ENCODE results near the gene PI4K2B.
"Not testable (repeated sequence)": the region's sequence is repeated elsewhere in the genome, so short reads cannot be mapped to it uniquely, and the experiment has no call there.

PI4K2B gene

GRCh38 chr4:25246680-25247611 is 13.1 kb downstream of the PI4K2B start (continued):
- TF ChIP-seq, protein P1, sequence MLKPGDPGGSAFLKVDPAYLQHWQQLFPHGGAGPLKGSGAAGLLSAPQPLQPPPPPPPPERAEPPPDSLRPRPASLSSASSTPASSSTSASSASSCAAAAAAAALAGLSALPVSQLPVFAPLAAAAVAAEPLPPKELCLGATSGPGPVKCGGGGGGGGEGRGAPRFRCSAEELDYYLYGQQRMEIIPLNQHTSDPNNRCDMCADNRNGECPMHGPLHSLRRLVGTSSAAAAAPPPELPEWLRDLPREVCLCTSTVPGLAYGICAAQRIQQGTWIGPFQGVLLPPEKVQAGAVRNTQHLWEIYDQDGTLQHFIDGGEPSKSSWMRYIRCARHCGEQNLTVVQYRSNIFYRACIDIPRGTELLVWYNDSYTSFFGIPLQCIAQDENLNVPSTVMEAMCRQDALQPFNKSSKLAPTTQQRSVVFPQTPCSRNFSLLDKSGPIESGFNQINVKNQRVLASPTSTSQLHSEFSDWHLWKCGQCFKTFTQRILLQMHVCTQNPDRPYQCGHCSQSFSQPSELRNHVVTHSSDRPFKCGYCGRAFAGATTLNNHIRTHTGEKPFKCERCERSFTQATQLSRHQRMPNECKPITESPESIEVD (tag by site-specific recombination; IDR thresholded peaks at IDR 0.05): no peak
- TF ChIP-seq SETDB1 (IDR thresholded peaks at IDR 0.05; ENCODE audit: insufficient read length, low read length): no peak
- no peak for TF ChIP-seq ZNF529 (tag by site-specific recombination; IDR thresholded peaks at IDR 0.05; ENCODE audit: insufficient replicate concordance)
- no peak for TF ChIP-seq ZNF704 (tag by site-specific recombination; IDR thresholded peaks at IDR 0.05)
- no peak for TF ChIP-seq ZNF768 (tag by site-specific recombination; IDR thresholded peaks at IDR 0.05)
- no peak for TF ChIP-seq TCF7L2 (IDR thresholded peaks at IDR 0.05; ENCODE audit: borderline replicate concordance, low read depth, low read length)

DNA sequence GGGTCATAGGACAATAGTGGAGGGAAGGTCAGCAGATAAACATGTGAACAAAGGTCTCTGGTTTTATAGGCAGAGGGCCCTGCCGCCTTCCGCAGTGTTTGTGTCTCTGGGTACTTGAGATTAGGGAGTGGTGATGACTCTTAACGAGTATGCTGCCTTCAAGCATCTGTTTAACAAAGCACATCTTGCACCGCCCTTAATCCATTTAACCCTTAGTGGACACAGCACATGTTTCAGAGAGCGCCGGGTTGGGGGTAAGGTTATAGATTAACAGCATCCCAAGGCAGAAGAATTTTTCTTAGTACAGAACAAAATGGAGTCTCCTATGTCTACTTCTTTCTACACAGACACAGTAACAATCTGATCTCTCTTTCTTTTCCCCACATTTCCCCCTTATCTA is 15.0 kb downstream of the PI4K2B start:
- POLR2A ChIA-PET: not testable (repeated sequence)

DNA sequence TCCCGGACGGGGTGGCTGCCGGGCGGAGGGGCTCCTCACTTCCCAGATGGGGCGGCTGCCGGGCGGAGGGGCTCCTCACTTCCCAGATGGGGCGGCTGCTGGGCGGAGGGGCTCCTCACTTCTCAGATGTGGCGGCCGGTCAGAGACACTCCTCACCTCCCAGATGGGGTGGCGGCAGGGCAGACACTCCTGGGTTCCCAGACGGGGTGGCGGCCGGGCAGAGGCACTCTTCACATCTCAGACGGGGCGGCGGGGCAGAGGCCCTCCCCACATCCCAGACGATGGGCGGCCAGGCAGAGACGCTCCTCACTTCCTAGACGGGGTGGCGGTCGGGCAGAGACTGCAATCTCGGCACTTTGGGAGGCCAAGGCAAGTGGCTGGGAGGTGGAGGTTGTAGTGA is 15.7 kb downstream of the PI4K2B start:
- H3K27ac ChIP-seq (ENCODE audit: extremely low read depth, low read depth, low read length); H3K4me1 ChIP-seq (ENCODE audit: control insufficient read depth, insufficient read depth, low read length); H3K36me3 ChIP-seq (ENCODE audit: control insufficient read depth in 2 of 2, insufficient read depth in 1 of 2, low read length in 2 of 2); POLR2A ChIA-PET; CTCF ChIA-PET; H3K4me3 ChIP-seq (ENCODE audit: low read depth, low read length); H3K9me3 ChIP-seq (ENCODE audit: control insufficient read depth, insufficient read depth, low read depth, low read length): not testable (repeated sequence)
- TF ChIP-seq KLF1 (tag by site-specific recombination; IDR thresholded peaks at IDR 0.05): peak; percentile 67

More for the DNA sequence above, 15.0 kb downstream of the PI4K2B start:
- H3K9me3 ChIP-seq (ENCODE audit: control insufficient read depth, insufficient read depth, low read depth, low read length); H3K4me1 ChIP-seq (ENCODE audit: control insufficient read depth, insufficient read depth, low read length); H3K27ac ChIP-seq (ENCODE audit: extremely low read depth, low read depth, low read length); H3K36me3 ChIP-seq (ENCODE audit: control insufficient read depth in 2 of 2, insufficient read depth in 1 of 2, low read length in 2 of 2); H3K4me3 ChIP-seq (ENCODE audit: low read depth, low read length); CTCF ChIA-PET: not testable (repeated sequence)
- 0 out of 2 replicates have a peak, but pooled peaks have one; percentile 18 for TF ChIP-seq KLF1 (tag by site-specific recombination; IDR thresholded peaks at IDR 0.05)

GRCh38 chr4:25252230-25253070 is 18.6 kb downstream of the PI4K2B start:
- Histone ChIP-seq H3K4me3 (ENCODE audit: low read depth, low read length) (no peak overlapping the region), H3K27ac (ENCODE audit: extremely low read depth, low read depth, low read length) (no peak overlapping the region), H3K36me3 (ENCODE audit: control insufficient read depth in 2 of 2, insufficient read depth in 1 of 2, low read length in 2 of 2) (peaks cover 0 to 25% of the 10 kb centered on the region in 2 experiments; a peak in 1 of 3 replicates), H3K9me3 (ENCODE audit: control insufficient read depth, insufficient read depth, low read depth, low read length) (no peaks in the 10 kb centered on the region), H3K4me1 (ENCODE audit: control insufficient read depth, insufficient read depth, low read length) (no peaks in the 10 kb centered on the region)
- ChIA-PET POLR2A (no interaction called here), CTCF (no interaction called here)
- TF ChIP-seq ZXDB (tag by site-specific recombination; IDR thresholded peaks at IDR 0.05) (no peak), ZNF169 (tag by site-specific recombination; IDR thresholded peaks at IDR 0.05) (no peak)

DNA sequence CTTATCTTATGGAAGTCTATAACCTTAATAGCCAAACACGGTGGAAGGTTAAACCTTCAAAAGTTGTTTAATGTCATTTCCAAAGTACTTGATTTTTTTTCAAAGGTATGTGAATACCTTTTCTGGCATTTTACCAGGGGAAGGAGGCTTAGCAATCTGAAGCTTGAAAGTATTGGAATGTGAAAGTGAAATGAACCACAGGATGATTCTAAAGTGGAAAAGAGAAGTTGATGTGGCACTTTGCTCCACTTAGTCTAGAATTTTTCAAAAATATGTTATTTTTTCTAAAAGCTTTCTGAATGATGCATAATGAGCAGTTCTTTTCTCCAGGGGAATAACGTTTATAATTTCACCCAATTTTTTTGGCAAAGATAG is 19.2 kb downstream of the PI4K2B start:
- ChIA-PET CTCF (interaction anchor here (0.7 kb wide), 2 partner anchors 19 to 67 kb away, joined by 3 to 4 read pairs; partner anchors contain the start of gene PI4K2B), POLR2A (no interaction called here)
- Histone ChIP-seq H3K9me3 (ENCODE audit: control insufficient read depth, insufficient read depth, low read depth, low read length) (no peaks in the 10 kb centered on the region), H3K27ac (ENCODE audit: extremely low read depth, low read depth, low read length) (no peak overlapping the region), H3K4me1 (ENCODE audit: control insufficient read depth, insufficient read depth, low read length) (no peaks in the 10 kb centered on the region), H3K4me3 (ENCODE audit: low read depth, low read length) (no peak overlapping the region), H3K36me3 (ENCODE audit: control insufficient read depth in 2 of 2, insufficient read depth in 1 of 2, low read length in 2 of 2) (peaks cover 0 to 25% of the 10 kb centered on the region in 2 experiments; a peak in 2 of 3 replicates)
- TF ChIP-seq, protein P2, sequence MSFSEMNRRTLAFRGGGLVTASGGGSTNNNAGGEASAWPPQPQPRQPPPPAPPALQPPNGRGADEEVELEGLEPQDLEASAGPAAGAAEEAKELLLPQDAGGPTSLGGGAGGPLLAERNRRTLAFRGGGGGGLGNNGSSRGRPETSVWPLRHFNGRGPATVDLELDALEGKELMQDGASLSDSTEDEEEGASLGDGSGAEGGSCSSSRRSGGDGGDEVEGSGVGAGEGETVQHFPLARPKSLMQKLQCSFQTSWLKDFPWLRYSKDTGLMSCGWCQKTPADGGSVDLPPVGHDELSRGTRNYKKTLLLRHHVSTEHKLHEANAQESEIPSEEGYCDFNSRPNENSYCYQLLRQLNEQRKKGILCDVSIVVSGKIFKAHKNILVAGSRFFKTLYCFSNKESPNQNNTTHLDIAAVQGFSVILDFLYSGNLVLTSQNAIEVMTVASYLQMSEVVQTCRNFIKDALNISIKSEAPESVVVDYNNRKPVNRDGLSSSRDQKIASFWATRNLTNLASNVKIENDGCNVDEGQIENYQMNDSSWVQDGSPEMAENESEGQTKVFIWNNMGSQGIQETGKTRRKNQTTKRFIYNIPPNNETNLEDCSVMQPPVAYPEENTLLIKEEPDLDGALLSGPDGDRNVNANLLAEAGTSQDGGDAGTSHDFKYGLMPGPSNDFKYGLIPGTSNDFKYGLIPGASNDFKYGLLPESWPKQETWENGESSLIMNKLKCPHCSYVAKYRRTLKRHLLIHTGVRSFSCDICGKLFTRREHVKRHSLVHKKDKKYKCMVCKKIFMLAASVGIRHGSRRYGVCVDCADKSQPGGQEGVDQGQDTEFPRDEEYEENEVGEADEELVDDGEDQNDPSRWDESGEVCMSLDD (tag by site-specific recombination; IDR thresholded peaks at IDR 0.05): no peak
- TF ChIP-seq ZNF184 (tag by site-specific recombination; IDR thresholded peaks at IDR 0.05) (no peak), ZNF623 (tag by site-specific recombination; IDR thresholded peaks at IDR 0.05) (no peak), PRDM1 (tag by site-specific recombination; IDR thresholded peaks at IDR 0.05) (no peak), ZNF404 (tag by site-specific recombination; IDR thresholded peaks at IDR 0.05) (no peak), ZNF777 (tag by site-specific recombination; IDR thresholded peaks at IDR 0.05; ENCODE audit: borderline replicate concordance) (no peak)
- TF ChIP-seq, protein P3, sequence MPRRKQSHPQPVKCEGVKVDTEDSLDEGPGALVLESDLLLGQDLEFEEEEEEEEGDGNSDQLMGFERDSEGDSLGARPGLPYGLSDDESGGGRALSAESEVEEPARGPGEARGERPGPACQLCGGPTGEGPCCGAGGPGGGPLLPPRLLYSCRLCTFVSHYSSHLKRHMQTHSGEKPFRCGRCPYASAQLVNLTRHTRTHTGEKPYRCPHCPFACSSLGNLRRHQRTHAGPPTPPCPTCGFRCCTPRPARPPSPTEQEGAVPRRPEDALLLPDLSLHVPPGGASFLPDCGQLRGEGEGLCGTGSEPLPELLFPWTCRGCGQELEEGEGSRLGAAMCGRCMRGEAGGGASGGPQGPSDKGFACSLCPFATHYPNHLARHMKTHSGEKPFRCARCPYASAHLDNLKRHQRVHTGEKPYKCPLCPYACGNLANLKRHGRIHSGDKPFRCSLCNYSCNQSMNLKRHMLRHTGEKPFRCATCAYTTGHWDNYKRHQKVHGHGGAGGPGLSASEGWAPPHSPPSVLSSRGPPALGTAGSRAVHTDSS (tag by site-specific recombination; IDR thresholded peaks at IDR 0.05): no peak

Data from HEK293 (cell line).